Eye (tissue), 1 donor: ENCODE measurements around the gene ZNF560.
"Not testable (repeated sequence)": the region's sequence is repeated elsewhere in the genome, so short reads cannot be mapped to it uniquely, and the experiment has no call there.

Experiments
- DNase-seq: peaks from one replicate; pipeline ENCODE4 v3.0.0-alpha.2; 2015

The ZNF560 gene

DNA sequence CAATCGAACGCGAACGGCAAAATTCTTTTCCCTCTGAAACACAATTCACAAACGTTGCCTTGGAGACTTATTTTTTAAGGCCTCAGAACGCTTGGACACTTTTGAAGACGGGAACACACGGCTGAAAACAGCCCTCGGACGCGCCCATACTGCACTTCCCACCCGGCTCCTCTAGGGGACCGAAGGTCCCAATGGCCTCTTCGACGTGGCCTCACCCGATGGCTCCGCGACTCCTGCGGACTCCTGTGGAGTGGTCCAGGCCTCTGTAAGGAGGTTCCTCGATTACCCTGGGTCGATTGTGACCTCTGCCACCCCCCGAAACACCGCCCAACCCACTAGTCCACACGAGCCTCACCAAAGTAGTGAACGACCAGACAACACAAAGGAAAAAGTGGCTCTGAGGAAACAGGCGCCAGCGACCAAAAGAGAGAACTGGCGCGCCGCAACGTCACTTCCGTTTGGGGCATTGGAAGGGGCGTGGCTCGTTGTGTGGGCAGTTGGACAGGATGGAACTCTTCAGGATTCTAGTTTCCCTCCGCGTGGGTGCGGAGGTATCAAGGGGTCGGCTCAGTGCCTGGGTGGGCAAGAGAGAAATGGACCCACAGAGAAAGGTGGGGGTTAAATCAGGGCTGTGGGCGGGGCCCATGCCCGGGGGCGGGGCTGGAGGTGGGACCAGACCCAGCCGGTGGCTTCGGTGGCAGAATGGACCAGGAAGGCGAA lies at the start of gene ZNF560:
Gene ZNF560 (minus strand): TSS at position 434 of the 720 bp plus-strand sequence. CDS start 23,303 bp downstream, outside the sequence.
- no peak for DNase-seq

DNA sequence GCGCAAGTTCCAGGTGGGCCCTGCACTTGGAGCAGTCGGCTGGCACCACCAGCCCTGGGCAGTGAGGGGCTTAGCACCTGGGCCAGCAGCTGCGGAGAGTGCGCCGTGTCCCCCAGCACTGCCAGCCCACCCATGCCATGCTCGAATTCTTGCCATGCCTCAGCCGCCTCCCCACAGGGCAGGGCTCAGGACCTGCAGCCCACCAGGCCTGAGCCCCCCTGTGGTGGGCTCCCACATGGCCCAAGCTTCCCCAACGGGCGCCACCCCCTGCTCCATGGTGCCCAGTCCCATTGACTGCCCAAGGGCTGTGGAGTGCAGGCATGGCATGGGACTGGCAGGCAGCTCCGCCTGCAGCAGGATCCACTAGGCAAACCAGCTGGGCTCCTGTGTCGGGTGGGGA lies 49.5 kb upstream of the ZNF560 start:
- DNase-seq = no peak

DNA sequence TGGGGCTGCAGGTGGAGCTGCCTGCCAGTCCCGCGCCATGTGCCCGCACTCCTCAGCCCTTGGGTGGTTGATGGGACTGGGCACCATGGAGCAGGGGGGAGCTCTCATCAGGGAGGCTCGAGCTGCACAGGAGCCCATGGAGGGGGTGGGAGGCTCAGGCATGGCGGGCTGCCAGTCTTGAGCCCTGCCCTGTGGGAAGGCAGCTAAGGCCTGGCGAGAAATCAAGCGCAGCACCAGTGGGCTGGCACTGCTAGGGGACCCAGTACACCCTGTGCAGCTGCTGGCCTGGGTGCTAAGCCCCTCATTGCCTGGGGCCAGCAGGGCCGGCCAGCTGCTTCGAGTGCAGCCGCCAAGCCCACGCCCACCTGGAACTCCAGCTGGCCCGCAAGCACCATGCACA lies 42.9 kb upstream of the ZNF560 start:
- not testable (repeated sequence) for DNase-seq

- not testable (repeated sequence) for DNase-seq
These were observed 41.5 kb upstream of the ZNF560 start for GRCh38 chr19:9539921-9540320.

GRCh38 chr19:9539201-9539600 lies 40.8 kb upstream of the ZNF560 start:
- not testable (repeated sequence) for DNase-seq

- peak; percentile 98 for DNase-seq
These were observed 40.0 kb upstream of the ZNF560 start, which contains the start of gene ZNF426 for GRCh38 chr19:9538183-9539058. Gene ZNF426 (minus strand): TSS chr19:9538645. CDS start chr19:9536232, 2,413 bp downstream.

- DNase-seq = no peak
These were observed 37.5 kb upstream of the ZNF560 start for GRCh38 chr19:9535934-9536333.

DNA sequence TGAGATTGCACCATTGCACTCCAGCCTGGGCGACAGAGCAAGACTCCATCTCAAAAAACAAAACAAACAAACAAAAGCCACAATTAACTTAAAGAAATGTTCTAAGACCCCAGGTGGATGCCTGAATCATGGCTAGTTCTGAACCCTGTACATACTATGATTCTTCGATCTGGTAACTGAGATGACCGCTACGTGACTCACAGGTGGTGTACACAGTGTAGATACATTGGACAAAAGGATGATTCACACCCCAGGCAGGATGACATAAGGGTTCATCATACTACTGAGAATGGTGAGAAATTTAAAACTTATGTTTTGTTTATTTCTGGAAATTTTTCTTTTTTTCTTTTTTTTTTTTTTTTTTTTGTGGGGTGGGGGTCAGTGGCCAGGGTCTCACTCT lies 33.5 kb upstream of the ZNF560 start:
- DNase-seq = no peak

DNA sequence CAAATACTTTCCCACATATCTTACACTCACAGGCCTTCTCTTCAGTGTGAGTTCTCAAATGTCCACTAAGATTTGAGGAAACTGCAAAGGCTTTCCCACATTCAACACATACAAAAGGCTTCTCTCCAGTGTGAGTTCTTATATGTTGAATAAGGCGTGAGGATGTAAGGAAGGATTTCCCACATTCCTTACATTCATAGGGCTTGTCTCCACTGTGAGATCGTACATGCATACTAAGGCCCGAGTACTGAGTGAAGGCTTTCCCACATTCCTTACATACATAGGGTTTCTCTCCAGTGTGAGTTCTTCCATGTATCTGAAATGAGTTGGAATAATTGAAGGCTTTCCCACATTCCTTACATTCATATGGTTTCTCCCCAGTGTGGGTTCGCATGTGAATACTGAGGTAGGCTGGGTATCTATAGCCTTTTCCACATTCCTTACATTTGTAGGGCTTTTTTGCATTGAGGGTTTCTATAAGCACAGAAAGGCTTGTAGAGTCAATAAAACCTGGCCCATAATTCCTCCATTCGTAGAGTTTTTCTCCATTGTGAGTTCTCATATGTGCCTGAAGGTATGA lies 30.4 kb upstream of the ZNF560 start:
- DNase-seq = no peak

DNA sequence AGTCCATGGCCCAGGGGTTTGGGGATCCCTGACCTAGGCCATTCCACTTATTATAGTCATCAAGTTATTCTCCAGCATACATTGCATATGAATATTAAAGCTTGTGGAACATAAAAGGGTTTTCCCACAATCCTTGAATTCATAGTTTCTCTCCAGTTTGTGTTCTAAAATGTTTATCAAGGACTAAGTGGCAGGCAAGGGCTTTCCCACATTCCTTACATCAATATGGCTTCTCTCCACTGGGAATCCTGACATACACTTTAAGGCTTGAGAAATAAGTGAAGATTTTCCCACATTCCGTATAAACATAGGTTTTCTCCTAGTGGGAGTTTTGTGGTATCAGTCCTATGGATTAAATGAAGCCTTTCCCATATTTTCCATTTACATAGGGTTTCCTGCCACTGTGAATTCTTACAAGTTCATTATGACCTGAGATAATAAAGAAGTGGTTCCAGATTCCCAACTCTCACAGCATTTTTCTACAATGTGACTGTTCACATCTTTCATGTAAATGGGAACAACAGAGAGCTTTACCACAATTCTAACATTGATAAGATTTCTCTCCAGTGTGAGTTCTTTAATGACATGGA lies 25.6 kb upstream of the ZNF560 start:
- no peak for DNase-seq

DNA sequence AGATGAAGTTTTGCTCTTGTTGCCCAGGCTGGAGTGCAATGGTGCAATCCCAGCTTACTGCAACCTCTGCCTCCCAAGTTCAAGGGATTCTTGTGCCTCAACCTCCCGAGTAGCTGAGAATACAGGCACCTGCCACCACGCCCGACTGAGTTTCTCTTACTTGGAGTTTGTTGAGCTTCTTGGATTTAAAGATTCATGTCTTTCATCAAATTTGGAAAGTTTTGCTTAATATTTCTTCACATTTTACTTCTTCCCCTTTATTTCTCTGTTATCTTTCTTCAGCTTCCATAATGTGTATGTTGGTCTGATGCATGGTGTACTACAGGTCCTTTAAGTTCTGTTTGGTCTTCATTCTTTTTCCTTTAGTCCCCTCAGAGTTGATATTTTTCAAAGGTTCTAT lies 8.9 kb upstream of the ZNF560 start:
- DNase-seq = no peak

- no peak for DNase-seq
These were observed 2.4 kb upstream of the ZNF560 start for GRCh38 chr19:9500796-9501195.

- DNase-seq = no peak
These were observed 4.3 kb downstream of the ZNF560 start for GRCh38 chr19:9494096-9494495.

GRCh38 chr19:9487016-9487415 lies 11.4 kb downstream of the ZNF560 start:
- DNase-seq = no peak

- no peak for DNase-seq
These were observed 13.3 kb downstream of the ZNF560 start for GRCh38 chr19:9485140-9485539.

GRCh38 chr19:9474975-9475374 lies 23.4 kb downstream of the ZNF560 start:
- no peak for DNase-seq

DNA sequence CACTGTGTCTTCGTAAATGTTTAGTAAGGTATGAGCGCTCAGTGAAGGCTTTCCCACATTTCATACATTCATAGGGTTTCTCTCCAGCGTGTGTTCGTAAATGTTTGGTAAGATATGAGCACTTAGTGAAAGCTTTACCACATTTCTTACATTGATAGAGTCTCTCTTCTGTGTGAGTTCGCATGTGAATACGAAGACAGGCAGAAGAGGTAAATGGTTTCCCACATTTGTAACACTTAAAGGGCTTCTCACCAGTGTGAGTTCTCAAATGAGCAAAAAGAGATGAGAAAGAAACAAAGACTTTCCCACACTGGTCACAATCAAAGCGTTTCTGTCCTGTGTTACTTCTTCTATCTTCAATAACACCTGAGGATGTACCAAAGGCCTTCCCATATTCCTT lies 31.3 kb downstream of the ZNF560 start:
- no peak for DNase-seq

- DNase-seq = no peak
These were observed 36.5 kb downstream of the ZNF560 start for GRCh38 chr19:9461938-9462337.

DNA sequence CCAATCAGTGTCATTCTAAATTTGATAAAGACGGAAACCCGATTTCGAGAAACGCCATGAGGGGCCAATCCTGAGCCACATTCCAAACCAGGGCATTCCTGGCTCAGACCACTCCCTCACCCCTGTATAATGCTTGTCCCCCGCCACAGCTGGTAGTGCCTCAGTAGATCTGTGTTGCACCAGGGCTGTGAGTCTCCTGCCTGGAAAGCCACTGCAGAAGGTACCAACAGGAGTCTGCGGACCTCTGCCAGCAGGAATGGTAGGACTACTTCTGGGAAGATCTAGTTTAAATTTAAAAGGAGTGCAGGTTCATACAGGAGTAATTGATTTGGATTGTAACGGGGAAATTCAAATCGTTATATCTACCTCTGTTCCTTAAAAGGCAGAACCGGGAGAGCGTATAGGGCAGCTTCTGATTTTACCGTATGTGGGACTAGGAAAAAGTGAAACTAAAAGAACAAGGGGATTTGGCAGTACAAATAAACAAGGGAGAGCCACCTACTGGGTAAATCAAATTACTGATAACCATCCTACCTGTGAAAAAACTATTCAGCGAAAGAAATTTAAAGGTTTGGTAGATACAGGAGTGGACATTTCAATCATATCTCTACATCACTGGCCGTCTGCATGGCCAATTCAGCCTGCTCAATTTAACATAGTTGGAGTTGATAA lies 42.3 kb downstream of the ZNF560 start:
- no peak for DNase-seq

- DNase-seq = no peak
These were observed 44.5 kb downstream of the ZNF560 start for GRCh38 chr19:9453953-9454352.

DNA sequence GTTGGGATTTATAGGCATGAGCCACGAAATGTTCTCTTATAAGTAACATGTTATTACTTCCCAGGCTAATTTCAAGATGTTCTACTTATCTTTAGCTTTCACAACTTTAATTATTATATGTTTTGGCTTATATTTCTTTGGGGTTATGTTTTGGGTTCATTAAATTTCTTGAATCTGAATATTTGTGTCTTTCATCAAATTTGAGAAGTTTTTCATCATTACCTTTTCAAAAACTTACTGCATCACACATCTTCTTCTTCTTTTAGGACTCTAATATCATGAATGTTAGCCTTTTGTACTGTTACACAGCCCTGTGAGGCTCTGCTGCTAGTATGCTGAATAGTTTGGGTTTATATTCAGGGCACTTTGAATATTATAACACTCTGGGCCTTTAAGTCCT lies 53.4 kb downstream of the ZNF560 start:
- DNase-seq = no peak

DNA sequence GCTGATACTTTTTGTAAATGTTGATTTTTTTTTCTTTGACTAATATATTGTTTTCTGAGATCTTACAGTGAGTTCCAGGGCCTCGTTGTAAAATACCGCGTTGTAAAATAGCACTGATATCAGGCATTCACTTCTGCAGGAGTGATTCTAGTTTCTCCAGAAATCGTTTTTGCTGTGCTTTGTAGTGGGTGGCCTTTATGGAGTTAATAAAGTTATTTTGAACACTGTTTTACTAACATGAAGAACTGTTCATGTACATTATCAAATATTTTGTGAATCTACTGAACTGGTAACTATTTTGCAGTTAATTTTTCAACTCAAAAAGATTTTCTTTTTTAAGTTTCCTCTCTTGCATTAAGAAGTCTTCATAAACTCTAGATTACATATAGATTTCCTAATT lies 62.1 kb downstream of the ZNF560 start:
- DNase-seq = no peak
